ENCODE results near the gene FBXL19.

Gene FBXL19

GRCh38 chr16:30989469-30990047, 66.2 kb downstream of the FBXL19 start:
- DNase-seq = no peak

DNA sequence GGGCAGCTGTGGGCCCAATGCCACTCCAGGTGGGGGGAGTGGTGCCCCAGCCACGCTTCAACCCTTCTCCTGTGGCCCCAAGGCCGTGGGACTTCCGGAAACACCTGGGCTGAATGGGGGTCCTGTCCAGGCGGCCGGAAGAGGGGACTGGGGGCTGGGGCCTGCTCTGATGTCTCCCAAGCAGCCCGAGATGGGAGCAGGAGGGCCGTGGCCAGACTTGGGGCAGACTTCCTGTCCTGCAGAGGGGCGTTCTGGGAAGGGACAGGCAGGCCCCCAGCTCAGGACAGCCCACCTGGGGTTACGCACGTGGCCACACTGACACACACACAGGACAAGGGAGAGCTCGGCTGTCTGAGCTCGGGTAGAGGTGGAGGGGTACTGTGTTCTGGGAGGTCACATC, 66.7 kb downstream of the FBXL19 start:
- no peak for DNase-seq

- DNase-seq = no peak
Observed at GRCh38 chr16:30991052-30991451, 67.7 kb downstream of the FBXL19 start.

DNA sequence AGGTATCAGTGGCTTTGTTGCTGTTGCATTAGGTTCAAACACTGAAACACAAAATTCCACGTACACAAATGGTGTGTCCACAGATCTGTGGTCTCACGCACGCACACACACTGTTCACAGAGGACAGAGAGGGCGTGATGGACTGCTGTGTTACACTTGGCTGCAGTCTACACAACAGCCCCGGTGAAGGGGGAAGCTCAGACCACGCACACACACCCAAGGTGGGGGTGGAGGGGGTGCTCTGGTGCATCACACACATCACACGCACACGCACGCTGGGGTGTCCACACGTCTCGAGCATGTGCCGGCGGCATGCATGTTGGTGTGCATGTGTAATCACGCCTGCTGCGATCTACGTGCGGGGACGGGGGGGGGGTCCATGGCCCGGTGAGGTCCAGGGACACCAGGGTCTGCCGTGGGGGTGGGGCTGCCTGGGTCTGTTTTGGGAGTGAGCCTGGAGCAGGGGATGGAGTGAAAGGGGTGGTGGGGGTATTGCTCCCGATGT, 69.0 kb downstream of the FBXL19 start:
- DNase-seq = no peak

DNA sequence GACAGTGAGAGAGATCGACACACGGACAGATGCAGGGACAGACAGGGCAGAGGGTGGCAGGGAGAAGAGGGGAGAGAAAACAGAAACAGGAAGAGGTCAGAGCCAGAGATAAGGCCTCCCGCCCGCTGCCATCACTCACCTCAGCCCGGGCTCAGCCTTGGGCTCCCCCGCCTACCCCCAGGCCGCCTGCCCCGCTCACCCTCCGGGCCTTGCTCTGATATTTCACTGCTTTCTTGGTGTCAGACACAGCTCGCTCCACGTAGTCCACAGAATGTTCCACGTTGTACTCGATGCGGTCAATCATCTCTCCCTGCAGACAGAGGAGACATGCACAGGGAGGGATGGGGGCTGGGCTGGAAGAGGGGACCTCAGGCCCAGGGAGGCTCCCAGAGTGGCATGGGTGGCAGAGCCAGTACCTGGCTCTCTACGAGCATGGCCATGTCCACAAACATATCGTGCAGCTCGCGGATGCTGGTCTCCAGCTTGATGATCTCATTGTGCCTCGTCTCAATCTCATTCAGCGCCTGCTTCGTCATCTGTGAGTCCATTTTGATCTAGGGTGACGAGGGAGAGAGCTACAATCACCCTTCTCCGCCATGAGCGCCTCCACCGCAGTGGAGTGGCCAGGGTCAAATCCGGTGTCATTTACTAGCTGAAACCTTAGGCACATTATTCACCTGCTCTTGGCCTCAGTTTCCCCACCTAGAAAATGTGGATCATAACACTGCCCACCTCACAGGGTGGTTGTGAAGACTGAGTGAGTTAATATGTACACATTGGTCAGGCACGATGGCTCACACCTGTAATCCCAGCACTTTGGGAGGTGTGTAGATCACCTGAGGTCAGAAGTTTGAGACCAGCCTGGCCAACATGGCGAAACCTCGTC, 69.8 kb downstream of the FBXL19 start:
- no peak for DNase-seq

- no peak for DNase-seq
Observed at GRCh38 chr16:30995927-30996323, 72.6 kb downstream of the FBXL19 start.

DNA sequence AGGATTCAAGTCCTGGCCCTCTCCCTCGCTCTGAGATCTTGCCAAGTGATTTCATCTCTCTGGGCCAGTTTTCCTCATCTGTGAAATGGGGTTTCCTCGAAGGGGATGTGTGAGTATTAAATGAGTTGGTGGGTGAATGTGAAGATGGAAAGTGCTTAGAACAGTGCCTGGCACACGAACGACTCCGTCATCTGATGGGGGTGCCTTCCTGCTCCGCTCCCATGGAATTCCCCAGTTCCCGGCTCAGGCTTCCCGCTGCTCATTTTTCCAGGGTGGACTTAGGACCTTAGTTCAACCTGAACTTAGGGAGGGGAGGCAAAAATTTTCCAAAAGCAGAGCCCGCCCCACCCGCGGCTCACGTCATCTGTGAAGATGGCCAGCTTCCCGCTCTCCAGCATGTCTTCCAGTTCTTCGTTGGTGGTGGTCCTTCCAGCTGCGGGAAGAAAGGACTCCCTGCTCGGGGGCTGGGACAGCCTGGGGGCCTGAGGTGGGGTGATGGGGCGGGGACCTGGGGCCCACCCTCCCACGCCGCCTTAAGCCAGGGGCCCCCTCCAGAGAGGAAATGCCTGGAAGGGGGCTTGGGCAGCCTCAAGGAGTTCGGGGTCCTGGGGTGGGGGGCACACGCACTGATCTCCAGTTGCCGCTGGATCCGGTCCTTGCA, 73.1 kb downstream of the FBXL19 start:
- DNase-seq = no peak

GRCh38 chr16:30996985-30997724, 73.8 kb downstream of the FBXL19 start:
- peak; percentile 80 to 91 for DNase-seq

DNA sequence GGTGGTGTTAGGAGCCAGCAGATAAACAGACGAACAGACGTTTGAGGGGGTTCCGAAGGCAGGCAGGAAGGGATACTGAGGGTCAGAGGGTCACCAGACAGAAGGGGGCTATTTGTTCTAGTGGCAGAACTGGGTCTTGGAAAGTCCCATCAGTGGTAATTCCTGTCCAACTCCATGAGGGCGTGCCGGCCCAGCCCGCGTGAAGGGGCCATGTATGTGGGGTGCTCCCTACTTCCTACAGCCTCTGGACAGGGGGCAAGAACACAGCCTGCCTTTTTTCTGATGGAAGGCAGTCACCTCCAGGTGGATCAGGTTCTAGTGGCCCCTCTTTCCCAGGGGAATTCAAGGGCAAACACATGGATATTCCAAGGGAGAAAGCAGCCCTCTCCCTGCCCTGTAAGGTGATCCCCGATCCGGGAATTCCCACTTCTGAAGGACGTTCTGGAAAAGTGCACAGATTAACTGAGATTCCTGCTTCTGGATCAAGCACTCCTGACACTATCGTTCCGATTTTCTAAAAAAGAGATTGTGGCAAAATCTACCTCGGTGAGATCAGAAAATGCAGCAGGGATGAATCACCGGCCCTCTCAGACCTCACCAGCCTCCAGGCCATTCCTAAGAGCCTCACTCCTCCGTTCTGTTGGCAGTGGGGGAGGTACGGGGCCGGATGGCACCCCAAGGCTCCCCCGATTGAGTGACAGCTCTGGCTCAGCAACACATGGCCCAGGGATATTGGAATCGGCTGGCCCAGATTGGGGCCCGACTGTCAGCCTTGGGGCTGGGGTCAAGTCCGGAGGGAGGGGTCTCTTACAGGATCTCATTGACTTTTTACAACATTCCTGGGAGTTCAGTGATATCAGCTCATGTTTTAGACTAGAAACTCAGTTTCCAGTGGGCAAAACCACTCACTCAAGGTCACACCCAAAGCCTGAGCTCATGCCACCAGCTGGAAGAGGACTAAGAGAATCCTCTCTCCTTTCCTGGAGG, 74.6 kb downstream of the FBXL19 start:
- peak in 1 of 2 donors; percentile 34 for DNase-seq

Data from inflammatory macrophage treated with lipopolysaccharide for 1 hour (primary cell).